NCI-H345 (cell line): ENCODE data around the gene NEDD4L.
"Not testable (repeated sequence)": the region's sequence is repeated elsewhere in the genome, so short reads cannot be mapped to it uniquely, and the experiment has no call there.

Source experiments
- DNase-seq: peaks from one replicate; lab custom pipeline; 2025; lab: John Stamatoyannopoulos, UW

The NEDD4L gene

GRCh38 chr18:58026857-58027256, 17.2 kb upstream of the NEDD4L start:
- no peak for DNase-seq

GRCh38 chr18:58027341-58027740, 16.7 kb upstream of the NEDD4L start:
- DNase-seq = no peak

GRCh38 chr18:58028109-58028784, 15.8 kb upstream of the NEDD4L start:
- no peak for DNase-seq

- no peak for DNase-seq
Observed at GRCh38 chr18:58032233-58032632, 11.8 kb upstream of the NEDD4L start.

GRCh38 chr18:58033216-58033615, 10.8 kb upstream of the NEDD4L start:
- DNase-seq = no peak

GRCh38 chr18:58034370-58034769, 9.7 kb upstream of the NEDD4L start:
- DNase-seq = no peak

GRCh38 chr18:58037163-58037562, 6.9 kb upstream of the NEDD4L start:
- no peak for DNase-seq

- no peak for DNase-seq
Observed at GRCh38 chr18:58038063-58038462, 6.0 kb upstream of the NEDD4L start.

GRCh38 chr18:58041633-58042032, 2.4 kb upstream of the NEDD4L start:
- no peak for DNase-seq

GRCh38 chr18:58042826-58043490, 1.1 kb upstream of the NEDD4L start:
- DNase-seq = no peak

- DNase-seq = peak; percentile 52
Observed at GRCh38 chr18:58044370-58045241, 580 bp downstream of the NEDD4L start.

- peak; percentile 78 for DNase-seq
Observed at GRCh38 chr18:58045242-58046092, 1.4 kb downstream of the NEDD4L start.

- DNase-seq = peak; percentile 19
Observed at GRCh38 chr18:58046093-58046793, 2.2 kb downstream of the NEDD4L start.

- no peak for DNase-seq
Observed at GRCh38 chr18:58046794-58047555, 2.9 kb downstream of the NEDD4L start.

- DNase-seq = no peak
Observed at GRCh38 chr18:58047556-58047882, 3.5 kb downstream of the NEDD4L start.

GRCh38 chr18:58048081-58048642, 4.1 kb downstream of the NEDD4L start:
- DNase-seq = no peak

- no peak for DNase-seq
Observed at GRCh38 chr18:58049000-58049688, 5.1 kb downstream of the NEDD4L start.

GRCh38 chr18:58050963-58051362, 6.9 kb downstream of the NEDD4L start:
- DNase-seq = not testable (repeated sequence)

- DNase-seq = no peak
Observed at GRCh38 chr18:58051765-58052460, 7.9 kb downstream of the NEDD4L start.
